Measurements from ENCODE around the gene EEA1.

EEA1 gene

GRCh38 chr12:92897844-92898243, 31.3 kb downstream of the EEA1 start:
- H3K27me3 ChIP-seq (replicated peaks; ENCODE audit: control insufficient read depth, insufficient read depth, low read length), result no peaks in the 10 kb centered on the region
- DNase-seq (ENCODE audit: extremely low read depth, insufficient read length), result no peak
- no peaks in the 10 kb centered on the region for H3K36me3 ChIP-seq (ENCODE audit: control insufficient read depth, insufficient read depth, low read length)
- TF ChIP-seq CTCF (IDR thresholded peaks at IDR 0.05; ENCODE audit: insufficient read depth, low read length, poor library complexity, severe bottlenecking), result no peak
- H3K4me3 ChIP-seq (replicated peaks; ENCODE audit: low read depth, low read length), result no peak overlapping the region

- H3K36me3 ChIP-seq (ENCODE audit: control insufficient read depth, insufficient read depth, low read length), result no peaks in the 10 kb centered on the region
- TF ChIP-seq CTCF (IDR thresholded peaks at IDR 0.05; ENCODE audit: insufficient read depth, low read length, poor library complexity, severe bottlenecking), result no peak
- H3K27me3 ChIP-seq (replicated peaks; ENCODE audit: control insufficient read depth, insufficient read depth, low read length), result no peaks in the 10 kb centered on the region
- H3K4me3 ChIP-seq (replicated peaks; ENCODE audit: low read depth, low read length), result no peak overlapping the region
- no peak for DNase-seq (ENCODE audit: extremely low read depth, insufficient read length)
Observed at GRCh38 chr12:92890601-92891106, 38.4 kb downstream of the EEA1 start.

- DNase-seq (ENCODE audit: extremely low read depth, insufficient read length), result no peak
- H3K36me3 ChIP-seq (ENCODE audit: control insufficient read depth, insufficient read depth, low read length), result 0 out of 2 replicates have a peak, but pooled peaks cover 2% of the 10 kb centered on the region
- no peaks in the 10 kb centered on the region for H3K27me3 ChIP-seq (replicated peaks; ENCODE audit: control insufficient read depth, insufficient read depth, low read length)
- H3K4me3 ChIP-seq (replicated peaks; ENCODE audit: low read depth, low read length), result no peak overlapping the region
- TF ChIP-seq CTCF (IDR thresholded peaks at IDR 0.05; ENCODE audit: insufficient read depth, low read length, poor library complexity, severe bottlenecking), result no peak
Observed at GRCh38 chr12:92886131-92886530, 43.0 kb downstream of the EEA1 start.

- Histone ChIP-seq H3K4me3 (replicated peaks; ENCODE audit: low read depth, low read length) (no peak overlapping the region), H3K36me3 (ENCODE audit: control insufficient read depth, insufficient read depth, low read length) (no peaks in the 10 kb centered on the region), H3K27me3 (replicated peaks; ENCODE audit: control insufficient read depth, insufficient read depth, low read length) (no peaks in the 10 kb centered on the region)
- DNase-seq (ENCODE audit: extremely low read depth, insufficient read length), result no peak
- TF ChIP-seq CTCF (IDR thresholded peaks at IDR 0.05; ENCODE audit: insufficient read depth, low read length, poor library complexity, severe bottlenecking), result no peak
Observed at GRCh38 chr12:92879698-92880322, 49.3 kb downstream of the EEA1 start.

- Histone ChIP-seq H3K4me3 (replicated peaks; ENCODE audit: low read depth, low read length) (no peak overlapping the region), H3K27me3 (replicated peaks; ENCODE audit: control insufficient read depth, insufficient read depth, low read length) (no peaks in the 10 kb centered on the region), H3K36me3 (ENCODE audit: control insufficient read depth, insufficient read depth, low read length) (no peaks in the 10 kb centered on the region)
- TF ChIP-seq CTCF (IDR thresholded peaks at IDR 0.05; ENCODE audit: insufficient read depth, low read length, poor library complexity, severe bottlenecking), result no peak
- DNase-seq (ENCODE audit: extremely low read depth, insufficient read length), result no peak
Observed at GRCh38 chr12:92877904-92878303, 51.2 kb downstream of the EEA1 start.

GRCh38 chr12:92876496-92876895, 52.6 kb downstream of the EEA1 start:
- no peak for DNase-seq (ENCODE audit: extremely low read depth, insufficient read length)

More at GRCh38 chr12:92876496-92876895, 52.6 kb downstream of the EEA1 start:
- H3K27me3 ChIP-seq (replicated peaks; ENCODE audit: control insufficient read depth, insufficient read depth, low read length), result no peaks in the 10 kb centered on the region
- H3K36me3 ChIP-seq (ENCODE audit: control insufficient read depth, insufficient read depth, low read length), result no peaks in the 10 kb centered on the region
- no peak overlapping the region for H3K4me3 ChIP-seq (replicated peaks; ENCODE audit: low read depth, low read length)
- TF ChIP-seq CTCF (IDR thresholded peaks at IDR 0.05; ENCODE audit: insufficient read depth, low read length, poor library complexity, severe bottlenecking), result no peak
